GM10847 (cell line): ENCODE results near the gene ARG1.
A peak's percentile ranks its signal among the peaks of the same experiment; 100 is the strongest.

ENCODE experiments used
- POLR2A ChIP-seq: IDR thresholded peaks from 2 replicates; pipeline ENCODE4 v1.6.1; 2011; ENCODE audit not compliant: insufficient read length; ENCODE audit errors: extremely low read depth

The ARG1 gene

DNA sequence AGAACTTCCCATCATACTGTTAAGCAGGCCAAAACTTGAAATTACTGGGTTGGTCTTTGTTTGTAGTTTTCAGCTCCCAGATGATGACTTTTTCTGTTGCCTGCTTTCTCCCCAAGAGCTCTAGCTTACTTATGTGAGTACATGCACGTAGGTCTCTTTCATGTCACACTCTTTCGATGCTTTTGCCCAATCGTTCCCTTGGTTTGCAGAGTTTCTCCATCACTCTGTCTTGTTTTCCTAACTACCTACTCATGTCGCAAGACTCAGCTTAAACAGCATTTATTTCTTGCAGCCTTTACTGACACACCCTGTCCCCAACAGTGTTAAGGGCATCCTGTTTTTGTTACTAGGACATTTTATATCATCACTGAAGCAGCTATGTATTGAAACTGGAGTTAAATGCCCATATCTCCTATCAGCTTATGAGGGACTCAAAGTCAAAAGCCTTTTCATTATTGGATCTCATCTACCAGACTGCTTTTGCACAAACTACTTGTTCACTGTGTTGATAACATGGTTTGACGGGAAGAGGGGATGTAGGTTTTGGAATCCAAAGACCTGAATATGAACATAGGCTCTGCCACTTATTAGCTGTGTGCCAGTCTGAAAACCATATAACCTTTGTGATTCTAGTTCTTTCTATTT lies 2.9 kb downstream of the ARG1 start:
- TF ChIP-seq POLR2A = no peak

DNA sequence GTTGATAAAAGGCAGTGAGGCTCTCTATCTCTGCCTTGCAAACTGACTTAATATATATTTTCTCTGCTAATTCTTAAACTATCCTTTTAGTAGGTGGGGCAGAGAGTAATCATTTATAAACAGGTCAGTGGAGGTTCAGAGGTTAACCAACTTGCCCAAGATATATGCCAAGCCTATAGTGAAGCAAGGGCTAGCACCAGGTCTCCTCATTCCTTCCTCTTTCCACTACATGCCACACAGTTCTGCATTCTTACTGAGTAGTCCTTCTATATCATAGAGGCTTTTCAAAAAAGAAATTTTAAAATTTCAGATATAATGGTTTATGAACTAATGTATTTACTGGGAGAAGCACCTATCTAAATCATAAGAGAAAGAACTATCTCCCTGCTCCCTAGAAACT lies 8.5 kb downstream of the ARG1 start:
- no peak for TF ChIP-seq POLR2A

DNA sequence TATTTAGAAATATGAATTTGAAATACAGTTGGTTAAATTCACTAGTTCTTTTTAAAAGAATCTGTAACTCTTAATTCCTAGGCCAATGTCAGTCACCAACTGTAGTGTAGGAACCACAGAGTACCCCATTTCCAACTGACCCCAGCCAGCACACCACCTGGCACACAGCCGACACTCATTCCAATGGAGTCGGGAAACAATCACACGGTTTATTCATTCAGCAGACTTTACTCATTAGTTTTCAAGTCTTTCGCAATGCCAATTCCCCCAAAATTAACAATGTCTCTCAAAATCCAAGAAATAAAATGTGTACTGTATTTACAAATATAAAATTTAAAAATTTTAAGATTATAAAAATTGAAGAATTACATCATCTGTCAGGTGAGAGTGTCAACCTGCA lies 13.5 kb downstream of the ARG1 start:
- TF ChIP-seq POLR2A = no peak

DNA sequence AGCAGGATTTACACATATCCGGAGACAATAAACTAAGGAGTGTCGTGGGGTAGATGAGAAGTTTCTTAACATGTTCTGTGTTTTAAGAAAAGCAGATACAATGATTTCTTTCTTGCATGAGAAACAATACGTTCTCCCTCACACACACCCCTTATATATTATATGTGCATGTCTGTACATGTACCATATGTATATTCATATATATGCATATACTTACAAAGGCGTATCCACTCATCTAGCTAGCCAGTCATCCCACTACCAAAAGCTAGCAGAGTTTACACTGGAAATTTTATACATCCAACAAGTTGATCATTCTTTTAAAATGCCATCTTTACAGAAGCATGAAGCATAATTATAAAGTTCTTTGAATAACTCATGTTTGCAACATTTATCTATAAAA lies 14.9 kb downstream of the ARG1 start:
- TF ChIP-seq POLR2A = no peak

DNA sequence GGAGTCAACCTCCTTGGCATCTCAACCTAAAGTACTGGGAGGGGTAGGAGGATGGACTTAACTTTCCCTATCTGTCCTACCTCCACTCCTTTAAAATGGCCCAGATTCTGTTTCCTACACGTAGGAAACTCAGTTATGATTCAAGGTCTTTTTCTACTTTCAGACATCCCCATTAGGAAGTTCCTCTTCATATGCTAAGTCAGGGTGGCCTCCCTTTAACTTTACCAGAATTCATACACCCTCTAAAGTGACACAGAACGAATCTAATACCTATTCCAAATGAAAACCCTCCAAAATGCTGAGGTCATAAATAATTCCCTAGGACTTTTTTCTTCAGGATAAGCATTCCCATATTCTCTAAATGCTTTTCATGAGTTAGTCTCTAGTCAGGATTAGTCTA lies 15.6 kb downstream of the ARG1 start:
- TF ChIP-seq POLR2A = no peak

DNA sequence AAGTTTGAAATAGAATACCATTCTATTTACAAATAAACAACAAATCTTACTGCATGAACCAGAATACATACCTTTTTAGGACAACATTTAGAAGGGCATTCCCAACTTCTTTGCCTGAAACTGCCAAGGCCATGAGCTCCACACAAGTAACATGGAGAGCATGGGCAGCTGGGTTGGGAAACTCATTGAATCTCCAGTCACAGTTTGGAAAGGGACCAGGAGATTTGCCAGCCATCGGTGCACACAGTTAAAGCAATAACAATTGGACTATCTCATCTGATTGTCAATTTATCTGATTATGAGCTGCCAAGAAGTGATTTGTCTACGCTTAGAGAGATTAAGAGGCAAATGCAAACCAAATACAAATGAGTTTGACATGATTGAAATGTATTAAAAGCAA lies 19.9 kb downstream of the ARG1 start:
- TF ChIP-seq POLR2A = no peak

DNA sequence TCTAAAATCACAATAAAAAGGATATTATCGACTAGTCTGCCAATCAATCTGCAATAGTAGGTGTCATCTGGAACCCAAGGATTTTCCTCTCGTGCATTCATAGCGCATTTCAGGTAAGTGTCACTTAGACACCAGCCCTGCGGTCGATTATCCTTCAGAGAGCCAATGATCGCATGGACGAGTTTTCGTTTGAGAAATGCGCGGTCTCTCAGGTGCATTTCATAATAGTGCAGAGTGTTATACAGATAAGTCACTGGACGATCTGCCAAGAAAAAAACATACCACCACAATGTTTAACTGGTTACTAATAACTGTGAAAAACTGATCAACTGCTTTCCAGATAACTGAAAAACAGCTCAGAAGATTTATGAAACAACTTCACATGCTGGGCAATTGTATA lies 21.0 kb downstream of the ARG1 start:
- no peak for TF ChIP-seq POLR2A

DNA sequence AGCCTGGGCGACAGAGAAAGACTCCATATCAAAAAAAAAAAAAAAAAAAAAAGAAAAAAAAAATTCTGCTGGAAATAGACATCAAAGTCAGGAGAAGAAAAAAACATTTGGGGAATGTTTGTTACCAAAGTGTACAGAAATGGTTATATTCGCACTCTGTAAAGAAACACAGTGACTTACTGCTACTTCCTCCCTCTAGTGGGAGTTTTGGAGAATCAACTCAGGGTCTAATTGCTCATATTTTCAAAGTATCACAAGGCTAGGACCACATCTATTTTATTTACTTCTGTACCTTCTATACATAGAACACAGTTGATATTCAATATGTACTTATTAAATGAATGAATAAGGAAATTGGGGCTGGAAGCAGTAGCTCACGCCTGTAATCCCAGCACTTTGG lies 24.4 kb downstream of the ARG1 start:
- TF ChIP-seq POLR2A = no peak

DNA sequence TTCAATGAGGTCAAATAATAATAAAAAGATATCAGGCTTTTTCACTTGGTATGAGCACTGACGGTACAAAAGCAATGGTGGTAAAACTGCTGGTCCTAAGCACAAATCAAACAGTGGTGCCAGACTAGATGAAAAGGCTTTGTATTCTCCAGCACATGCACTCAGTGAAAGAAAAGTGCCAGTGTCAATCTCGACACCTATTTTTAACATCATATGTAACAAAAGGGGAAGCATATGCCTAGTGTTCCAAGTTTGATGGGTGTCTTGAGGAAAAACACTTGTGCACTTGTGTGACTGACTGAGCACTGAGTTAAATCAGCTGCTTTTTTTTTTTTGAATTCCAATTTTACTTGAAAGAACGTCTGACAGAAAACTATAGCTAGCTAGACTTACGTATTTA lies 27.7 kb downstream of the ARG1 start:
- TF ChIP-seq POLR2A = no peak

DNA sequence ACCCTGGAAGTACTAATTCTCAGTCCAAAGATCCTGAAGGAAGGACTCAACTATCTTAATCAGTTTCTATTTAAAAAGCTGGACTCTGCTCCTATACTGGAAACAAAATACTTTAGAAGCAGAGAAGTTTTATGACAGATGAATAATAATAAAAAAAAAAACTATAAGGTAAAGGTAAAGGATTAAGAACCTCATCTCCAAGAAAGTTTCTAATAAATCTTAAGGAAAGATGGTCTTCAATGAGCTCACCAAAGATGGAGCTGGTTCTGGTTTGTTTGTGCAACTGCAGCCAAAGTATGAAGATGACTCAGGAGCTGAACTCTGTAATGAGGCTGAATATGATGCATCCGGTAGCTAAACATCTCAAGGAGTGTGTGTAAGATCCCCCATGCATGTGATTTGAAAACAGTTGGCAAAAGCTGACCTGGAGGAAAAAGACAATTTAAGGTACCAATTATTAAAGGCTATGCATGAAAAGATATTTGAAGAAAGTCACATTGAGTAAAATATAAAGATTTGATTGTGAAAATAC lies 29.8 kb downstream of the ARG1 start:
- TF ChIP-seq POLR2A = no peak

DNA sequence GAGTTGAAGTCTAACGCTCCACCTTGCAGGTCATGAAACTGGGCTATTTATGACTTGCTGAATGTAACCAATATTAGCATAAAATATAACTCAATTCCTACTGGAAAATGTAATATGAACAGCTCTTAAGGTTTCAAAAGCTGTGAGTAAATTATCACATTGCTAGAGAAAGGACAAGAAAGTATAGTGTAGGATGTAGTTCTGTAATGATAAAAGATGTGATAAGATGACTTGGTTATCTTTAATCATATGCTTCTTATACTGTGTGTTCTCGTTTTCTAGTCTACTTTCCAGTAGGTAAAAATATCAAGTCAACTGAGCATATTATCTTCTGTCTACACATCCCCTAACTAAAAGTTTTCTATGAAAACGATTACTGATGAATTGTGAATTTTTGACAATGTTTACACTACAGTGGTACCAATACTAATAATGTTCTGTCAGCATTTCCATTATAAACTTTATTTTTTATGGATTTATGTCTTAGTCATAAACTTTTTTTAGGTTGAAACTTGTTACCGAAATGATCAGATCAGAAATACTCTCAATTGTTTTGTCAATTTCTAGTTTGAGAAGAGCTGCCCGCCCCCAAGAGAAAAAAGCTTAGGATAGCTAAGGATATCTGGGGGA lies 40.4 kb downstream of the ARG1 start:
- TF ChIP-seq POLR2A = no peak

DNA sequence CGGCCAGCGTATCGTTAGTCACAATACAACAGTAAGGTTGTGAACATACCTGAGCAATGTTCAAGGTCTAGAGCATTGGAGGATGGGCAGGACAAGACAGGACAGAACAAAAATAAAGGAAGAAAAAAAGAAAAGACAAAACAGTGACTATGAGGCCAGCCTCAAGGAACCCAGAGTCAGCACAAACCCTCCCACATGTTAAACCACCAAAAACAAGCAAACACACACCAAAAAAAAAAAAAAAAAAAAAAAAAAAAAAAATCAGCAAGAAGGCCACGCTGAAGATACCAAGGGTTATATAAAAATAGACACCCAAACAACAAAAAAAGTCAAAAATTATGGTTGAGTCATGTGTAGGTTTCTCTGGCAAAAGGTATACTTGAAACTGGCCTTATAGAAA lies 42.2 kb downstream of the ARG1 start:
- no peak for TF ChIP-seq POLR2A

DNA sequence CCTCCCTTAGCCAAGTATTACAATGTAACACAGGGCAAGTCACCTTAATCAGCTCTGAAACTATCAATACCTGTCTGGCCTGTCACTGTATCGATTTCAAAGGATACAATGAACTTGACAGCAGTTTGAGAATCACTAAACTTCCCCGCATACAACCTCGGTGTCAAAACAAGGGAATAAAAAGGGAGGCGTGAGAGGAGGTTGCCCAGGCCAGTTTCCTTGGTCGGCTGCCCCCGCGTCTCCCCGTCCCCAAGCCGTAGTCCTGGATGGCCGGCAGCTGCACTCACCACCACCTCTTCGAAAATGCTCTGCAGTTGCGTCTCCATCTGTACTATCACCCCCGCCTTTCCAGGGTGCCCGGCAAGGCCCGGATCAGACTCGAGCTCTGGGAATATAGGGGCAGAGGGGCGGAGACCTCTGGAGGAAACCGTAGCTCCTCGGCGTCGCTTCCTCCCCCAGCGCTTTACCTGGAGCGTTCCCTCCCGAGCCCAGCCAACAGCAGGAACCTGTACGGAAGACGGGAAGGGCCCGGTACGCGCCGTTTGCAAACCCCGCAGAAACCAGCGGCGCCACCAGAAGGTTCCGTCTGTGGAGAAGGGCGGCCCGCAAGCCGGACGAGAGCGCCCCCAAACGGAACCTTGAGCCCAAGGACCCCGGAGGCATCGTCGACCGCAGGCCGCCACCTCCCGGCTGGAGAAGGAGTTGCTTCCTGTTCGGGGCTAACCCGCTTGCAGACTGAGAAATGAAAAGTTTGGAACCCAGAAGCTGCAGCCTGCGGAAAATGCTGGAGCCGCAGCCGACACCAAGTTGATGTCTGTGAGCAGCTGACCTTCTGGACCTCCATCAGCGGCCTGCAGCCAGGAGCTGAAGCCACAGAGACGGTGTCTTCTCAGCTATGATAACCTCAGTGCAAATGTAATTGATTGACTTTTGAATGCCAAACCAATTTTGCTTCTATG lies 55.0 kb downstream of the ARG1 start, which contains the start of gene MED23:
Gene MED23 (minus strand): TSS at position 519 of the 959 bp plus-strand sequence. CDS start 193 bp downstream, at position 326.
- TF ChIP-seq POLR2A = peak; percentile 57

DNA sequence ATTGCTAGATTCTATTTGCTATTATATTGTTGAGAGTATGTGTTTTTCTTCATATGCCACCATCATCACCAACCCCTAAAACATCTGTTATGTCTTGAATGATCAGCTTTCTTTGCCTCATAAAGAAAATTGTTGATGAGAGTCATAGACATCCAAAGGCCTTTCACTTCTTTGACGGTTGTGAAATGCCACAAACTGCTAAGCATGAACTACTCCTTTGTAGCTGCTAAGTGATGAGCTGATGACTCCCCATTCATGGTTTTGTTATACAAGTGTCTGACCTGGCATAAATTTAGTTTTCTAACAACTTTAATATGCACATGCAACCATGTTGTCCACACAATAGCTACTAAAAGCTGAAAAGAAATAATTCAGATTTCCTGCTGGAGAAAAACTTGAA lies 55.7 kb downstream of the ARG1 start:
- no peak for TF ChIP-seq POLR2A

DNA sequence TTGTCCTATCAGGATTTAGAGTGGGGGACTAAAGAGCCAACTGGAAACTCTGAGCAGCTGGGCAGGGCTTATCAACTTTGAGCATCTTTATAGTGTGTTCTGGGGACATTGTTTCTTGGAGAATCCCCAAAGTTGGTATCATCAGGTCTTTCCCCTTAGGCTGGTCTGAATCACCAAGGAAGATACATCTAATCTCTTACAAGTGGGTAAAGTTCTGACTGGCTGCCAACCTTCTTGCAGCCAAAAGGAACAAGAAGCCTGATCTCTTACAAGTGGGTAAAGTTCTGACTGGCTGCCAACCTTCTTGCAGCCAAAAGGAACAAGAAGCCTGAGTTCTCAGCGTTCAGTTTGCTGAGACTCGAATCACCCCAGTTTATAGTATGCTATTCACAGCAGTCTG lies 56.6 kb downstream of the ARG1 start:
- TF ChIP-seq POLR2A = no peak
